WTC11 (cell line): ENCODE measurements around the gene SH3BP4. TPM values are rescaled to one million over a fixed set of nuclear protein-coding genes. Genes with fewer than 3 reads are reported as not detected.
A peak's percentile ranks its signal among the peaks of the same experiment; 100 is the strongest.

Experiments
- ATAC-seq: fragments of 200-7000 bp; cut with Tn5 transposase; 2 replicates; pipeline ENCODE4 v1.10.0; 2021; ENCODE audit warnings: mild to moderate bottlenecking, moderate library complexity
- CTCF ChIA-PET: fragments of 300-600 bp; sonication (Branson Sonifier 250); formaldehyde crosslinking; loops from one replicate; lab custom pipeline; 2021; ENCODE audit warnings: antibody characterized with exemption; lab: Charles Lee
- POLR2A ChIA-PET: fragments of 350-600 bp; sonication (Branson Sonifier 250); formaldehyde crosslinking; loops from one replicate; lab custom pipeline; 2021; ENCODE audit warnings: antibody characterized with exemption; lab: Charles Lee
- DNase-seq: peaks from one replicate; pipeline ENCODE4 v3.0.0; 2021; ENCODE audit warnings: low spot score
- H3K27ac Mint-ChIP-seq: 2 replicates; pipeline ENCODE4 v1.8.0; 2021; ENCODE audit warnings: mixed read lengths
- H3K27me3 Mint-ChIP-seq: 2 replicates; pipeline ENCODE4 v1.8.0; 2021; ENCODE audit warnings: low read depth, mild to moderate bottlenecking, moderate library complexity, mixed read lengths
- H3K36me3 Mint-ChIP-seq: 2 replicates; pipeline ENCODE4 v1.8.0; 2021; ENCODE audit warnings: mixed read lengths
- H3K4me1 Mint-ChIP-seq: 2 replicates; pipeline ENCODE4 v1.8.0; 2022; ENCODE audit warnings: mixed read lengths
- H3K4me3 Mint-ChIP-seq: 2 replicates; pipeline ENCODE4 v1.8.0; 2021; ENCODE audit warnings: mild to moderate bottlenecking, moderate library complexity, mixed read lengths
- H3K9me3 Mint-ChIP-seq: 2 replicates; pipeline ENCODE4 v1.8.0; 2021; ENCODE audit warnings: mixed read lengths
- AFF4 ChIP-seq: sonication (generic); formaldehyde crosslinking; IDR thresholded peaks from 2 replicates; pipeline ENCODE4 v1.8.1; 2023; ENCODE audit warnings: mild to moderate bottlenecking, missing genetic modification reagents, borderline replicate concordance
- ATF2 ChIP-seq: sonication (generic); formaldehyde crosslinking; IDR thresholded peaks from 2 replicates; pipeline ENCODE4 v1.8.1; 2022; ENCODE audit warnings: low read depth, missing genetic modification reagents, borderline replicate concordance
- CREB1 ChIP-seq: sonication (generic); formaldehyde crosslinking; IDR thresholded peaks from 2 replicates; pipeline ENCODE4 v1.8.0; 2023; ENCODE audit warnings: mild to moderate bottlenecking, missing genetic modification reagents
- ELF4 ChIP-seq: sonication (generic); formaldehyde crosslinking; IDR thresholded peaks from 2 replicates; pipeline ENCODE4 v1.8.1; 2022; ENCODE audit warnings: low read depth, mild to moderate bottlenecking, moderate library complexity, missing genetic modification reagents
- EMX1 ChIP-seq: fragments of 250-450 bp; sonication (Bioruptor Pico); IDR thresholded peaks from 2 replicates; pipeline ENCODE4 v1.8.0; 2021; ENCODE audit warnings: mild to moderate bottlenecking
- ERG ChIP-seq: fragments of 250-450 bp; sonication (Bioruptor Pico); IDR thresholded peaks from 2 replicates; pipeline ENCODE4 v1.8.0; 2021; ENCODE audit warnings: mild to moderate bottlenecking
- ETV6 ChIP-seq: sonication (generic); formaldehyde crosslinking; IDR thresholded peaks from 2 replicates; pipeline ENCODE4 v1.8.1; 2022; ENCODE audit warnings: mild to moderate bottlenecking, missing genetic modification reagents
- FOXP1 ChIP-seq: sonication (generic); formaldehyde crosslinking; IDR thresholded peaks from 2 replicates; pipeline ENCODE4 v1.8.0; 2022; ENCODE audit warnings: missing genetic modification reagents, mild to moderate bottlenecking, moderate library complexity, borderline replicate concordance
- GTF2I ChIP-seq: fragments of 250-450 bp; sonication (Bioruptor Pico); conservative IDR thresholded peaks from 2 replicates; pipeline ENCODE4 v1.4.0; 2021; ENCODE audit warnings: mild to moderate bottlenecking
- IRF1 ChIP-seq: sonication (generic); formaldehyde crosslinking; IDR thresholded peaks from 2 replicates; pipeline ENCODE4 v1.8.0; 2023; ENCODE audit warnings: missing genetic modification reagents
- JAZF1 ChIP-seq: fragments of 250-450 bp; sonication (Bioruptor Pico); IDR thresholded peaks from 2 replicates; pipeline ENCODE4 v1.9.0; 2021; ENCODE audit warnings: moderate library complexity, mild to moderate bottlenecking, inconsistent platforms
- JUN ChIP-seq: sonication (generic); formaldehyde crosslinking; IDR thresholded peaks from 2 replicates; pipeline ENCODE4 v1.8.0; 2023; ENCODE audit warnings: mild to moderate bottlenecking, missing genetic modification reagents
- KAT7 ChIP-seq: sonication (generic); formaldehyde crosslinking; IDR thresholded peaks from 2 replicates; pipeline ENCODE4 v1.8.1; 2023; ENCODE audit warnings: missing genetic modification reagents, mild to moderate bottlenecking, borderline replicate concordance
- MYBL2 ChIP-seq: sonication (generic); formaldehyde crosslinking; IDR thresholded peaks from 2 replicates; pipeline ENCODE4 v1.8.1; 2023; ENCODE audit warnings: mild to moderate bottlenecking, moderate library complexity, missing genetic modification reagents
- PREB ChIP-seq: sonication (generic); formaldehyde crosslinking; IDR thresholded peaks from 2 replicates; pipeline ENCODE4 v1.8.1; 2022; ENCODE audit warnings: mild to moderate bottlenecking, missing genetic modification reagents, moderate library complexity, borderline replicate concordance
- RELA ChIP-seq: sonication (generic); formaldehyde crosslinking; IDR thresholded peaks from 2 replicates; pipeline ENCODE4 v1.8.1; 2022; ENCODE audit warnings: missing genetic modification reagents, mild to moderate bottlenecking, borderline replicate concordance
- TEAD1 ChIP-seq: sonication (generic); formaldehyde crosslinking; IDR thresholded peaks from 2 replicates; pipeline ENCODE4 v1.8.0; 2022; ENCODE audit warnings: mild to moderate bottlenecking, missing genetic modification reagents
- TEAD4 ChIP-seq: sonication (generic); formaldehyde crosslinking; IDR thresholded peaks from 2 replicates; pipeline ENCODE4 v1.8.0; 2022; ENCODE audit warnings: mild to moderate bottlenecking, missing genetic modification reagents
- ZNF121 ChIP-seq: sonication (generic); formaldehyde crosslinking; IDR thresholded peaks from 2 replicates; pipeline ENCODE4 v1.8.0; 2023; ENCODE audit warnings: missing genetic modification reagents
- ZNF219 ChIP-seq: sonication (generic); formaldehyde crosslinking; IDR thresholded peaks from 2 replicates; pipeline ENCODE4 v1.8.0; 2023; ENCODE audit warnings: missing genetic modification reagents, mild to moderate bottlenecking, borderline replicate concordance
- ZNF232 ChIP-seq: sonication (generic); formaldehyde crosslinking; IDR thresholded peaks from 2 replicates; pipeline ENCODE4 v1.8.0; 2022; ENCODE audit warnings: mild to moderate bottlenecking, missing genetic modification reagents
- ZNF396 ChIP-seq: fragments of 250-450 bp; sonication (Bioruptor Pico); IDR thresholded peaks from 2 replicates; pipeline ENCODE4 v1.8.0; 2021; ENCODE audit warnings: mild to moderate bottlenecking, moderate library complexity, borderline replicate concordance
- ZNF512 ChIP-seq: sonication (generic); formaldehyde crosslinking; IDR thresholded peaks from 2 replicates; pipeline ENCODE4 v1.8.1; 2022; ENCODE audit warnings: missing genetic modification reagents, borderline replicate concordance
- total RNA-seq: library from RNA; stranded (reverse); gene quantifications from 3 replicates; pipeline ENCODE4 v1.2.3, GENCODE V29; 2021

Gene SH3BP4
- total RNA-seq, 1 experiment from 2014 or later: 44.4 TPM

GRCh38 chr2:235048549-235048948, 96.7 kb downstream of the SH3BP4 start (continued):
- no peak for TF ChIP-seq ZNF121
- TF ChIP-seq ETV6 (CRISPR knock-in tag): no peak
- no peak for TF ChIP-seq AFF4
- no peak for TF ChIP-seq MYBL2 (CRISPR knock-in tag)
- no peak for TF ChIP-seq JAZF1
- TF ChIP-seq ERG: no peak
- TF ChIP-seq PREB (CRISPR knock-in tag): no peak
- no peak for TF ChIP-seq ATF2 (CRISPR knock-in tag)

GRCh38 chr2:235049069-235049468, 97.3 kb downstream of the SH3BP4 start:
- Mint-ChIP-seq H3K4me3 (no peak overlapping the region), H3K4me1 (peaks cover 8% of the 10 kb centered on the region), H3K27me3 (no peaks in the 10 kb centered on the region), H3K9me3 (no peaks in the 10 kb centered on the region), H3K36me3 (peaks cover 31% of the 10 kb centered on the region), H3K27ac (peak overlapping the region; percentile 66; the same call in 1 of the 2 replicates)
- CTCF ChIA-PET: interaction anchor here (1.7 kb wide), 1 partner anchor 43 kb away, joined by 5 read pairs; no protein-coding TSS in a partner anchor
- TF ChIP-seq KAT7 (CRISPR knock-in tag) (no peak), TEAD4 (CRISPR knock-in tag) (no peak), ELF4 (CRISPR knock-in tag) (no peak), CREB1 (no peak), ZNF219 (CRISPR knock-in tag) (no peak), IRF1 (CRISPR knock-in tag) (no peak), FOXP1 (CRISPR knock-in tag) (no peak), ZNF396 (CRISPR knock-in tag) (no peak), ZNF512 (CRISPR knock-in tag) (no peak), RELA (no peak), TEAD1 (CRISPR knock-in tag) (no peak), EMX1 (no peak), ZNF232 (CRISPR knock-in tag) (no peak), AFF4 (no peak), GTF2I (CRISPR knock-in tag) (no peak), JUN (no peak)
- ATAC-seq (no peak), DNase-seq (no peak)
- POLR2A ChIA-PET: interaction anchor here (0.6 kb wide), 1 partner anchor 1059 kb away, joined by 3 read pairs; no protein-coding TSS in a partner anchor
